PC-9 (cell line): ENCODE results near the gene TSG101.

Experiments
- CTCF ChIP-seq: fragments of 200-600 bp; sonication (generic); conservative IDR thresholded peaks from 2 replicates; pipeline ENCODE4 v1.6.1; 2017; ENCODE audit warnings: mixed run types, antibody characterized with exemption, mild to moderate bottlenecking, moderate library complexity
- EZH2 ChIP-seq: fragments of 200-600 bp; sonication (generic); IDR thresholded peaks from 2 replicates; pipeline ENCODE4 v1.8.0; 2017; ENCODE audit warnings: antibody characterized with exemption, low read depth

- TF ChIP-seq CTCF (no peak), EZH2 (no peak)
These were observed 3.7 kb downstream of the TSG101 start for GRCh38 chr11:18523084-18523483.
